Measurements from ENCODE around the gene FKBP5. TPM values are rescaled to one million over a fixed set of nuclear protein-coding genes. Genes with fewer than 3 reads are reported as not detected.

Gene FKBP5
- total and polyA plus RNA-seq, 2 of the 4 experiments (the other 2 are of a cell fraction), result 6.8 to 7.0 TPM

GRCh38 chr6:35722121-35722761 lies 33.5 kb upstream of the FKBP5 start:
- no peak overlapping the region for H4K5ac ChIP-seq (ENCODE audit: low read depth, low read length)
- no peak overlapping the region for H3K4ac ChIP-seq (ENCODE audit: low read depth, low read length)
- no peak for ATAC-seq (ENCODE audit: low read depth)
- H2AFZ ChIP-seq (replicated peaks; ENCODE audit: low read length, poor library complexity), result no peak overlapping the region
- no peak overlapping the region for H2AK5ac ChIP-seq (ENCODE audit: low read depth, low read length)
- in situ Hi-C loops (cut with MboI; ENCODE audit: low sequenced_read_pairs), result no loop called here
- H3K36me3 ChIP-seq (ENCODE audit: control insufficient read depth, insufficient read depth, low read length), result no peaks in the 10 kb centered on the region
- no peak overlapping the region for H3K27ac ChIP-seq (ENCODE audit: insufficient read depth, low read length)
- H3K9me3 ChIP-seq (ENCODE audit: control insufficient read depth, insufficient read depth, low read length), result no peaks in the 10 kb centered on the region
- H4K20me1 ChIP-seq (ENCODE audit: insufficient read depth, low read length), result no peaks in the 10 kb centered on the region
- no peak overlapping the region for H2AK9ac ChIP-seq (replicated peaks; ENCODE audit: low read depth, low read length, poor library complexity)
- no peak overlapping the region for H2BK20ac ChIP-seq (ENCODE audit: low read depth, low read length)
- TF ChIP-seq CTCF (conservative IDR thresholded peaks at IDR 0.05; ENCODE audit: low read depth, low read length) (no peak), CEBPB (IDR thresholded peaks at IDR 0.05; ENCODE audit: low read depth, low read length) (no peak), BHLHE40 (IDR thresholded peaks at IDR 0.05; ENCODE audit: low read depth, low read length) (no peak), SMC3 (IDR thresholded peaks at IDR 0.05; ENCODE audit: low read depth, low read length) (no peak), FOS (IDR thresholded peaks at IDR 0.05; ENCODE audit: low read depth, low read length) (no peak), RAD21 (IDR thresholded peaks at IDR 0.05; ENCODE audit: low read length) (no peak), MAZ (IDR thresholded peaks at IDR 0.05; ENCODE audit: borderline replicate concordance, low read depth, low read length) (no peak), POLR2A (IDR thresholded peaks at IDR 0.05; ENCODE audit: low read depth, low read length) (no peak), NFE2L2 (IDR thresholded peaks at IDR 0.05; ENCODE audit: low read depth, low read length) (no peak), RFX5 (IDR thresholded peaks at IDR 0.05; ENCODE audit: low read depth, low read length) (no peak), MAFK (IDR thresholded peaks at IDR 0.05; ENCODE audit: low read depth, low read length) (no peak)
- TF ChIP-seq, protein P1, sequence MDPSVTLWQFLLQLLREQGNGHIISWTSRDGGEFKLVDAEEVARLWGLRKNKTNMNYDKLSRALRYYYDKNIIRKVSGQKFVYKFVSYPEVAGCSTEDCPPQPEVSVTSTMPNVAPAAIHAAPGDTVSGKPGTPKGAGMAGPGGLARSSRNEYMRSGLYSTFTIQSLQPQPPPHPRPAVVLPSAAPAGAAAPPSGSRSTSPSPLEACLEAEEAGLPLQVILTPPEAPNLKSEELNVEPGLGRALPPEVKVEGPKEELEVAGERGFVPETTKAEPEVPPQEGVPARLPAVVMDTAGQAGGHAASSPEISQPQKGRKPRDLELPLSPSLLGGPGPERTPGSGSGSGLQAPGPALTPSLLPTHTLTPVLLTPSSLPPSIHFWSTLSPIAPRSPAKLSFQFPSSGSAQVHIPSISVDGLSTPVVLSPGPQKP (IDR thresholded peaks at IDR 0.05; ENCODE audit: borderline replicate concordance, low read depth, low read length), result no peak
- H2BK120ac ChIP-seq (ENCODE audit: low read depth, low read length), result no peak overlapping the region
- no peak overlapping the region for H3K56ac ChIP-seq (ENCODE audit: extremely low read depth, insufficient read depth, low read length)
- H4K8ac ChIP-seq (ENCODE audit: low read depth in 2 of 2, low read length in 2 of 2), result no peak overlapping the region
- no peak overlapping the region for H2BK15ac ChIP-seq (ENCODE audit: low read depth, low read length)
- H3K14ac ChIP-seq (replicated peaks; ENCODE audit: low read depth, low read length), result no peak overlapping the region
- no peak overlapping the region for H3K4me3 ChIP-seq (ENCODE audit: insufficient read depth, low read depth, low read length)
- no peak overlapping the region for H3K23ac ChIP-seq (ENCODE audit: low read depth, low read length)
- no peak overlapping the region for H3K4me2 ChIP-seq (ENCODE audit: low read depth, low read length)
- no TSS peak for BruUV-seq (replicated peaks)
- no peak for DNase-seq
- 65% methylated on average over 6 of the region's 10 CpGs; no CpG with 5 or more reads in 1 of the 2 experiments for WGBS, 2 experiments (ENCODE audit: extremely low coverage in 2 of 2, insufficient read length in 1 of 2)
- H3K27me3 ChIP-seq (ENCODE audit: control insufficient read depth, insufficient read depth, low read length), result no peaks in the 10 kb centered on the region
- no peak overlapping the region for H2BK5ac ChIP-seq (ENCODE audit: low read depth, low read length, poor library complexity, severe bottlenecking)
- no peak overlapping the region for H4K91ac ChIP-seq (ENCODE audit: insufficient read depth, low read depth, low read length)
- ChIA-PET POLR2A (ENCODE audit: unreplicated experiment) (no interaction called here), CTCF (no interaction called here)
- no peak overlapping the region for H3K18ac ChIP-seq (ENCODE audit: low read depth, low read length)
- H3K79me1 ChIP-seq (ENCODE audit: low read depth in 1 of 2, low read length in 2 of 2), result peaks cover 0 to 8% of the 10 kb centered on the region in 2 experiments; a peak in 1 of 4 replicates
- no peak overlapping the region for H3K9ac ChIP-seq (ENCODE audit: low read depth, low read length)
- H3K9me1 ChIP-seq (ENCODE audit: insufficient read depth, low read length), result peaks cover 19% of the 10 kb centered on the region
- intact Hi-C loops (cut with micrococcal nuclease), result no loop called here
- H3K4me1 ChIP-seq (ENCODE audit: control insufficient read depth, insufficient read depth, low read length), result peaks cover 28% of the 10 kb centered on the region
- dilution Hi-C loops (cut with HindIII; ENCODE audit: low sequenced_read_pairs, unreplicated experiment), result no loop called here
